Middle frontal gyrus (tissue), 1 donor: Measurements from ENCODE around the gene CREB1.
"Not testable (repeated sequence)": the region's sequence is repeated elsewhere in the genome, so short reads cannot be mapped to it uniquely, and the experiment has no call there.

Experiments
- DNase-seq: peaks from one replicate; pipeline ENCODE4 v3.0.0-alpha.2; 2015; ENCODE audit warnings: low spot score; ENCODE audit errors: extremely low spot score

CREB1 gene

DNA sequence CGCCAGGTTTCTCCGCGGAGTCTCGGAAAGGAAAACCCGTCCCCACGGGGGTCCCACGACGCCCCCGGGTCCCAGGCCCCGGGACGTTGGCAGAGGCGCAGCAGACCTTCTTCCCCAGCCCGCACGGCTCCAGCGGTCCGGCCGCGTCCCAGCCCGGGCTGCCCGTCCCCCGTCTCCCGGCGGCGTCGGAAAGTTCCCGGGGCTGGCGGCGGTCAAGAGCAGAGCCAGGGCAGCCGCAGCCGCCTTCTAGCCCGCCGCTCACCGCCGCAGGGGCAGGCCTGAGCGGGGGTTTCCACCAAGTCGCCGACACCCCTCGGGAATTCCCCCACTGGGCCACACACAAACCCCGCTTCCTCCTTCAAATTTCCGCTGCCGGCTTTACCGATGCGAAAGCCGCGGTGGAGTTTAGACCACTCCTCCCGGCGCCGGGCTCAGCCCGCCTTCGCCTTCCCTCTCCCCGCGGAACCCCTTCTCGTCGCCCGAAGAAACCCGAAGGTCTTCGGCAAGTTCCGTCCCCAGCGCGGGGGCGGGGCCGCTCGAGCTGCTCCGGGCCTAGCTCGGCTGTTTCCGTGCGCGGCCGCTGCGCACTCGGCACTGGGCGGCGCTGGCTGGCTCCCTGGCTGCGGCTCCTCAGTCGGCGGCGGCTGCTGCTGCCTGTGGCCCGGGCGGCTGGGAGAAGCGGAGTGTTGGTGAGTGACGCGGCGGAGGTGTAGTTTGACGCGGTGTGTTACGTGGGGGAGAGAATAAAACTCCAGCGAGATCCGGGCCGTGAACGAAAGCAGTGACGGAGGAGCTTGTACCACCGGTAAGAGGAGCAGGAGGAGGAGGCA, at the start of gene CREB1:
Gene CREB1, plus strand, starts transcription at position 633 of the 830 bp plus-strand sequence. CDS start 25,674 bp downstream, outside the sequence.
- DNase-seq, result peak; percentile 95

DNA sequence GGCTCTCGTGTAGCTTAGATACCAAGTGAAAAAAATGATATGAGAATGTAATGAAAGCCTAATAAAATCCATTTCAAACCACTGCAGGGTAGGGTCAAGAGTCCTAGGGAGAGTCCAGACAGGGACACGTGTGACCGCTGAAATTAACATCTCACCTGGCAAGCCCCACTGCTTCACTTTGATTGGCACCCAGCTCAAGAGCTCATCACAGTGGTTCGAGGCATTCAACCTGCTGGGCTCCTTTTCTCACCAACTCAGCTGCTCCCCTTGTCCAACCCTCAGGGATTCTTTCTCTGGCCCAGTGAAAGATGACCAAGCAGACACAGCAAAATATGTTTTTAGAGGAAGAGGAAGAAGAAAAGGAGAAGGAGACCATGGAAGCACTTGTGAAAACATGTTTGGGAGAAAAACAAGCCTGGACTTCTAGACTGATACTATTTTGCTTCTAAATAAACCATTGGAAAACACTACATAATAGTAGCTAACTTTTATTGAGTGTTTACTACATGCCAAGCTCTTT, 49.2 kb upstream of the CREB1 start:
- no peak for DNase-seq

DNA sequence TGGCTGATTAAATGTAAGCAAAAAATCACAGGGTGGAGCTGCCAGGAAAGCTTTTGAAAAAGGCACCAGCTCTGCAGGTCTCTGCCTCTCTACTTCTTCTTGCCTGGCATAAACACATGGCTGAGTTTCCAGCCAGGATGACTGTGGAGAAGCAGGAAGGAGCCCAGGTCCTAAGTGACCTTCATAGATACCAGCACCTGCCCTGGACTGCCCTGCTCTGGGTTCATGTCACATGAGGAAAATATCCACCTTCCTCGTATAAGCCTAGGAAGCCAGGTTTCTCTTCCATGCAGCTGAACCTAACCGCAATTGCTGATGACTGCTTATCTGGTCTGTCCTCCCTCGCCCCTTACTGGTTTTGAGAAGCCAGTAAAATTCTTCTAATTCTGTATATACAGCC, 47.8 kb upstream of the CREB1 start:
- no peak for DNase-seq

DNA sequence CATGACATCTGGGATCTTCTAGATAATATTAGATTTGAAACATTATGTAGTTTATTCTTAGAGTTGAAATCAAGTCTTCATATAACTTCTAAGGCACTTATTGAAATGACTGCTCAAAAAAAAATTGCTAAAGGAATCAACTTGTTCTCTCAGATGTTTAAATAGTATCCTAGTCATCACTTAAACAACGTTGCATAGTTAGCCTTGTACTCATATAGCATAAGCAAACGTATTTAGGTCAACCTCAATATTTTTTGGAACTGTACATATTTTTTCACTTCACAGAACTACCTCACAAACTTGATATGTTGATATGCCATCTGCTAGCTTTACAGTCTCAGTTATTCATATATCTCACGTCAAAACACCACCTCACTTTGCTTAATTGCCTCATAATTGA, 47.1 kb upstream of the CREB1 start:
- no peak for DNase-seq

DNA sequence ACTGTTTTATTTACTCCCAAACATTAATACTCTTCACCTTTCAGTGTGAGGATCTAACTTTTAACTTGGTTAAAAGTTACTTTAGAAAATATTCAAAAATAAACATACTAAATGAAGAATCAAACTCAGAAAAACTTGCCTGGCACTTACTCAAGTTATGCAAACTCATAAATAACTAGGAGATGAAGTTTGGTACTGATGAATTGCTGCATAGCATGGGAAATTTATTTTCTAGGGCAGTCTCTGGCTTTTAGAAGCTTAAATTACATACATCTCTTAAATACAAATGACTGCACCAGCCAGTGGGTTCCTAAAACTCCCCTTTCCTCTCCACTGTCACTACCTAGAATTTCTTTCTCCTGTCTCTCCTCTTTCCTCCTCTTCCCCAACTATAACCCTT, 46.7 kb upstream of the CREB1 start:
- DNase-seq, result no peak

DNA sequence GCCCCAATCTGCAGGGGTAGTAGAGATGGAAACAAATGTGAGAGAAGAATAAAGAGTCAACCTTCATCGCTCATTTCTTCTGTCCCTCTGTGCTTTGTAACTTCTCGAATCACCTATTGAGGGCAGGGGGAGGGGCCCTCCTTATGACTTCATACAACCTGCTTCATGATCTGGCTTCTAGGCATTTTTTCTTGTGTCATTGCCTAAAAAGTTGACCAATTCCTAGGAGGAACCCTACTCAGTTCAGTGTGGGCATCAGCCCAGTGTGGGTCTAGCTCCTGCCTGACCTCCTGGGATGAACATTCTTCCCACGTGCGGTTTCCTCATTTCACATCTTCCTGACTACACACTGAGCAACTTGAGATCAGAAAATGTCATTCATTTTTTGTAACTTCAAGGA, 46.3 kb upstream of the CREB1 start:
- DNase-seq, result no peak

DNA sequence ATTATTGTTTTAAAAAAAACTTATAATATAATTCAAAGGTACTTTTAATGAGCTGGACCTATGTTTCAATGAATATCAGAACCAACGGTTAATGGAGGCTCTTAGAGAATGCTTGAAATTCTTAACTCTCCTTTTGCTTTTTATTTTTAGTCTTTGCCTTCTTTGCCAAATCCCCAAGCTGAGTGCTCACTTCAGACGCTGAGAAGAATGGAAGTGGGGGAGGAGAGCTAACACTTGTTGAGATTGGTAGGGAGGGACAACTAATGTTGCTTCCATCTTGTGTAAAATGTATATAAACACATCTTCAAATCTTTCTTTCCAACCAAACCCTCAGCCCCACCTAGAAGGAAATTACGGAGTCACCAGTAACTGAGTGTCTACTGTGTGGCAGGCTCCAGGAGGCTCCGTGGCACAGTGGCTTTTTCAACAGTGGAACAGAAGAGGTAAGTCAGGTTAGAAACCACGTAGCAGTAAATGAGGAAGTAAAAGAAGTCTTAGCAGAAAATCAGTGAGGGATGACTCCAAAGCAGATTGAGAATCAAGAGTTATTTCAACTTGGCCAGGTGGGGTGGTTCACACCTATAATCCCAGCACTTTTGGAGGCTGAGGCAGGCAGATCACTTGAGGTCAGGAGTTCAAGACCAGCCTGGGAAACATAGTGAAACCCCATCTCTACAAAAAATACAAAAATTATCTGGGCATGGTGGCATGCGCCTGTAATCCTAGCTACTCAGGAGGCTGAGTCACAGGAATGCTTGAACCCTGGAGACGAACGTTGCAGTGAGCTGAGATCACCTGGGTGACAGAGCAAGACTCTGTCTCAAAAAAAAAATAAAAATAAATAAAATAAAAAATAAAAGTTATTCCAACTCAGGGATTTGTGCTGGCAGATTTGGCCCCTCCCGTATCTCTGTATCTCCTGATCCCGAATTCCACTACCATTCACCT, 45.0 kb upstream of the CREB1 start:
- DNase-seq, result no peak

DNA sequence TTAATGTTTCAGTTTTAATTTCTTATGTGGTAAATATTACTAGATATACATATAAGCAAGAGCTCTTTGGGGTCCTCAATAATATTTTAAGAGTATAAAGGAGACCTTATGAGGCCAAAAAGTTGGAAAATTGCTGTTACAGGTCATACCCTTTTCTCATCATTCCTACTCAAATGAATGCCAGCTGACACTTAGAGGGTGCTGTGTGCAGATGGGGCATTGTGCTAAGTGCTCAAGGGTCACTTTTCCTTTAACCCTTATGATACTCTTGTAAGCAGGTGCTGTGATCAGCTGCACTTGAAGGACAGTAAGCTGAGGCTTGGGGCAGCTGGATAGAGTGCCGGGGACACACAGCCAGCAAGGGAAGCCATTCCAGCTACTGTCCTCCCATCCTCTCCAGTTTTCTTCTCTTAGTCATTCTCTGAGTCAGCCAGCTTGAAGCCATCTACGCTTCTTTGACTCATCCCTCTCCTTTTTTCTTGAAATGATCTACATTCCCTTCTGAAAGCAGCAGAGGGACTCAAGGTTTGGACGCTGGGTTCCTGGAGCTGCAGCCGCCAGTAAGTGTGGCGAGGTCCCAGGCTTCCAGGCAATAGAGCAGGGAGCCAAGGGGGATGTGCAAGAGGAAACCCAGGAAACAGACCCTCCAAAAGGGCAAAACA, 42.0 kb upstream of the CREB1 start:
- DNase-seq, result no peak

DNA sequence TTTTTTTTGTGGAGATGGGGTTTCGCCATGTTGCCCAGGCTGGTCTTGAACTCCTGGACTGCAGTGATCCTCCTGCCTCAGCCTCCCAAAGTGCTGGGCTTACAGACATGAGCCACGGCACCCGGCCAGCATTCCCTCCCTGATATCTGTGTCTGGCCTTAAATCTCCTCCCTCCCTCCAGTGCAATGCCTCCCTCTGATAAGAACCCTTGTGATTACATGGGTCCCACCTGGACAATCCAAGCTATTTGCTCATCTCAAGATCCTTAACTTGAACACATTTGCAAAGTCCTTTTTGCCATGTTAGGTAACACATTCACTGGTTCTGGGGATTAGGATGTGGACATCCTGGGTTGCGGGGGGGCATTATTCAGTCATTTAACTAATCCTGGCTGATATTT, 40.5 kb upstream of the CREB1 start:
- no peak for DNase-seq

DNA sequence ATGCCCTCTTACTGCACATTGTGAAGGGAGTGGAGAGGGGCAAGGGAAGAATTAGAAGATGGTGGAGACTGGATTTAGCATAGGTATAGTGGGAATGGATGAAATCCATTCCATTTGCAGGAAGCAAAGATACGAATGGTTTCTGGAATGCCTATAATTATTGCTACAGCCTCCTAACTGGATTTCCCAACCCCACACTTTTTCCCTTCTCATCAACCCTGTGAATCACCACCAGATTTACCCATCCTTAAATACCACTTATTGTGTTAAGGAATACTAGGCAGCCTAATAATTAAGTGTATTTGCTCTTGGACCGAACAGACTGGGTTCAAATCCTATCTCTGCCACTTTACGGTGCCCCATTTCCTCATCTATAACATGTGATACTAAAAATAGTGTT, 39.3 kb upstream of the CREB1 start:
- DNase-seq, result no peak

DNA sequence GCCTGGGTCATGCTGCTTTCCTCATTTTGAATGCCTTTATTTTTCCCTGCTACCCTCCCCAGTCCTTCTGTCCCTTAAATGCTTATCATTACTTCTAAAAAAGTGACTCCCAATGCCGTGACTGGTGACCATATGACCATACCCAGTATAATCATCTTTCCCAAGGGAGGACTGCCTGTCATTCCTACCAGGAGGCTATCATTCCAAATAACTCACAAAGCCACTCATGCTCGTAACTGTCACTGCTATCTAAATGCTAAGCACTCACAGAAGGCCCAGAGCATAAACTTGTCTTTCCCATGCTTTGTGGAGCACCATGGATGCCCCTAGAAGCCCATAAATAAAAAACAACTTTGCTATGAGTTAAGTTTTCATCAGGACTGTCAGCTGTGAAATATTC, 38.7 kb upstream of the CREB1 start:
- no peak for DNase-seq

DNA sequence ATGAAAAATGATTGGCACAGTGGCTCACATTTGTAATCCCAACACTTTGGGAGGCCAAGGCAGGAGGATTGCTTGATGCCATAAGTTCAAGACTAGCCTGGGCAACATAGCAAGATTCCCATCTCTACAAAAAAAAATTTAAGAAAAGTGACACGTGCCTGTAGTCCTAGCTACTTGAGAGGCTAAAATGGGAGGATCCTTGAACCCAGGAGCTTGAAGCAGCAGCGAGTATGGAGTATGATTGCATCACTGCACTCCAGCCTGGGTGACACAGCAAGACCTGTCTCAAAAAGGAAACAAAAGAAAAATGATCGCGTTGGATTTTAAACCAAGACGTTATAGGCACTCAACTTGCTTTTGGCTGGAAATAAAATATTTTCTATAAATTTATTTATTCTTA, 37.8 kb upstream of the CREB1 start:
- no peak for DNase-seq

DNA sequence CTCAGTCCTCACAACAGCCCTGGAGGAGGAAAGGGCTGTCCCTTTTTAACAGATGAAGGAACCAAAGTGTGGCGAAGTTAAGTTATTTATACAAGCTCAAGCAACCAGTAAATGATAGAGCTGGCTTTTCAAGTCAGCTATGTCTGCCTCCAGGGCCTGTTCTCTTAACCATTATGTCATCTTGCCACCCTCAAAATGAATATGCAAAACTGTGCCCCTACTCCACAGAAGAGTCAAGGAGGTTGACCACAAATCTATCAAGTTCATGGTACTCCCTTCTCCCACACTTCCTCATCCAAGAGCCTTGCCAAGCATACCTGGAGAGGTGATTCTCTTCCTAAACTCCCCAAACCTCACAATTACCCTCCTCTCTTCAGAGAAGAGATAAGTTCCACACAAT, 37.3 kb upstream of the CREB1 start:
- DNase-seq, result no peak

DNA sequence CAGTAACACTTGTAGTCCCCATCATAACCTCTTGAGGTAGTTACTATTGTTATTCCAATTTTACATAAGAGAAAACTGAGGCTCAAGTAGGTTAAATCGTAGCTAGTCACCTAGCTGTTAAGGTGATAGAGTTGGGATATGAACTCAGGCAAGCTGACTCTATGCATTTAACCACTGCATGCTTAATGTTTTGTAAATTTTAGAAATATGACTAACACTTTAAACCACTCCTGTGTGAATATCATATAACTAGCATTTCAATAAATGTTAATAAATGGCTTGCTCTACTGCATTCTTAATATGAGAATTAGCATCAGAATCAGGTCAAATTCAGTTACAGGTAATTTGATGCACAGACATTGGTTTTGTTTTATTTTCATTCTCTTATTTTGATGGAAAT, 35.6 kb upstream of the CREB1 start:
- no peak for DNase-seq

DNA sequence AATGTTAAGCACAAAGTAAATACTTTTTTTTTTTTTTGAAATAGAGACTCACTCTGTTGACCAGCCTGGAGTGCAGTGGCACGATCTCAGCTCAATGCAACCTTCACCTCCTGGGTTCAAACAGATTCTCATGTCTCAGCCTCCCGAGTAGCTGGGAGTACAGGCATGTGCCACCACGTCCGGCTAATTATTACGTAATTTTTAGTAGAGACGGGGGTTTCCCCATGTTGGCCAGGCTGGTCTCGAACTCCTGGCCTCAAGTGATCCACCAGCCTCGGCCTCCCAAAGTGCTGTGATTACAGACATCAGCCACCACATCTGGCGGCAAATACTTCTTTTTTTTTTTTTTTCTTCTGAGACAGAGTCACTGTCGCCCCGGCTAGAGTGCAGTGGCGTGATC, 32.8 kb upstream of the CREB1 start:
- not testable (repeated sequence) for DNase-seq

DNA sequence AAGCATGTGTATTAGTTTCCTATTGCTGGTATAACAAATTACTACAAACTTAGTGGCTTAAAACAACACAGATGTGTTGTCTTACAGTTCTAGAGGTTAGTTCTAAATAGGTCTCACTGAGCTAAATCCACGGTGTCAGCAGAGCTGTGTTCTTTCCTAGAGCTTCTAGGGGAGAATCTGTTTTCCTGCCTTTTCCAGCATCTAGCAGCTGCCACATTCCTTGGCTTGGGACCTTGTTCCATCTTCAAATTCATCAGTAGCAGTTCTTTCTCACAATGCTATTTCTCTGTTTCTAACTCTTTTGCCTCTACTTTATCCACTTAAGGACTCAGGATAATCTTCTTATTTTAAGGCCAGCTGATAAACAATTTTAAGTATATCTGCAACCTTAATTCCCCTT, 32.2 kb upstream of the CREB1 start:
- DNase-seq, result no peak

DNA sequence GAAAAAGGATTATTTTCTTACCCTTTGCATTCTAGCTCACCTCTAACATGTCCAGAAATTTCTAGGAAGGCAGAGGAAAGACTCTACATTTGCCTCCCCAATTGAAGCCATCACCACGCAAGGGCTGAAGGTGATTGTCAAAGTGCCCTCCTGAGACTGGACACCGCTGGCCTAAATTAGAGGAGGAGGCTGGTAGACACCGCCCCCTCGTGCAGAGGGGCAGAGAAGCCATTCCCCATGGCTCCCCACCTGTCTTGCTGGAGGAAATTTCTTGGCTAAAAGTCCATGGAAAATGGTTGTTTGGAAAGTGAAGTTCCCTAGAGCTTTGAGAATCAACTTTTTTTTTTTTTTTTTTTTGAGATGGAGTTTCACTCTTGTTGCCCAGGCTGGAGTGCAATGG, 31.3 kb upstream of the CREB1 start:
- no peak for DNase-seq

DNA sequence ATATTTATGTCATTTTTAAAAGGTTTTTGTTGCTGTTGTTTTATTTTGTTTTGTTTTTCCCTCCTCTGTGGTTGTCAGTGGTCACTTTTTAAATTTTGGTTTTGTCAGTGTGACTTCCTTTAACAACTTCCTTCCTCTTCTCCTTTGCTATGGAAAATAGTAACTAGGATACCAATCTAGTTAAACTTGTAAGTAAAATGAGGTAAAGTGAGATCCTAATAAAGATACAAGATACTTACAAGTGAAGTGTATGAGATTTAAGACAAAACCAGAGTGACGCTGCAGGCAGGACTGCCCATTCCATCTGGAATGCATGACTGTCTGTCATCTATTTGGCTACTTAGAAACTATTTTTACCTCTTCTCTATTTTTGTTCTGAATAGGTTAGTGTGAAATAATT, 30.6 kb upstream of the CREB1 start:
- DNase-seq, result no peak

DNA sequence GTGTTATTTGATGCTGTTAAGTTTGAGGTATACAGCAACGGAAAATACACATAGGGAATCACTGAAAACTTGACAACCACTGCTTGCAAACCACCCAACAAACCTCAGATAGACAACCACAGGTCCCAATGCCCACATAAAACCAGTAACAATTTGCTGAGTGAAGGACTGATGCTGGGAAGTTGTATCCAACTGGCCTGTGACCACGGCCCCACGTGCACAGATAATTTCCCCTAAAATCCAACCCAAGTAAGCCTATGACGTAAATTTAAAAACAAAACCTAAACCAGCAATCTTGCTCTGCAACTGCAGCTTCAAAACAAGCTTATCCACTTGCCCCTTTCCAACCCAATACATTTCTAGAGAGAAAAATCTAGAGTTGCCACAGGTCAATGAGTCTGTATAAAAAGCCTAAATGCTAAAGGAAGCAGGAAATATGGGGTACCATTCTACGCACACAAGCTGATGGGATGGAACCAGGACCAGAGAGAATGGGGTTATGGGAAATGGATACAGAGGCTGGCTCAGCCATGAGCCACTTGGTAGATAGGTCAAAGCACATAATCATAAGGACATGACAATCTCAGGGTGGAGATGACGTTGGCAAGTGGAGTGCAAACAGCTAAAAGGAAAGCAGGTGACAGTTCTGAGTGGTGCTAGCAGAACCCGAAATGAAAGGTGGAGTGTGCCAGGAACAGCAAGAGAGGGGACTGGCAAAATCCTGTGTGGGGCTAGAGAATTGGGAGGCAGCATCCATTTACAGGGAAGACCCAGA, 27.8 kb upstream of the CREB1 start:
- DNase-seq, result no peak

DNA sequence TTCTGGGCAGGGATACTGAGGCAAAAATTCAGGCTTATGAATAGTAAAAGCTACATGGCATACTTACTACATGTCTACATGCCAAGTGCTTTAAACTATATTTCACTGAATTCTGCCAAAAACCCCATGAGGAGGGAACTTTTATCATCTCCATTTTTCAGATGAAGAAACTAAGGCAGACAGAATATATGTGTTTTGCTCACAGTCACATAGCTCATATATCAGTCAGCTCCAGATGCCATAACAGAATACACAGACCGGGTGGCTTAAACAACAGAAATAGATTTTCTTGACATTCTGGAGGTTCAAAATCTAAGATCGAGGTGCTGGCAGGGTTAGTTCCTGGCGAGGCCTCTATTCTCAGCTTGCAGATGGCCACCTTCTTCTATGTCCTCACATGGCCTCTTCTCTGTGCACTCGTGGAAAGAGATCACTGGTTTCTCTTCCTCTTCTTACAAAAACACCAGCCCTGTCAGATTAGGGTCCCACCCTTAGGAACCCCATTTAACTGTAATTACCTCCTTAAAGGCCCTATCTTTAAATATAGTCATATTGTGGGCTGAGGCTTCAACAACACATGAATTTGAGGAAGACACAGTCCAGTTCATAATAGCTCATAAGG, 27.1 kb upstream of the CREB1 start:
- DNase-seq, result no peak
